Ovary (tissue), 9 donors: ENCODE measurements around the gene PLCB1. TPM values are rescaled to one million over a fixed set of nuclear protein-coding genes. Genes with fewer than 3 reads are reported as not detected.

Experiments
- DNase-seq, 5 donors: peaks; one replicate each; pipeline ENCODE4 v3.0.0-alpha.2; 2019 to 2020
- H3K27ac ChIP-seq, 2 donors: fragments of 200-600 bp; one replicate each; pipeline versions ENCODE4 v1.5.1 to v1.8.0; 2019 to 2022
- H3K27me3 ChIP-seq: fragments of 200-600 bp; one replicate; pipeline ENCODE4 v1.8.0; 2022
- H3K36me3 ChIP-seq: fragments of 200-600 bp; sonication (generic); one replicate; pipeline ENCODE4 v1.5.1; 2019
- H3K4me1 ChIP-seq: one replicate; pipeline ENCODE4 v1.8.1; 2013; ENCODE audit warnings: mild to moderate bottlenecking, moderate library complexity; ENCODE audit not compliant: insufficient read depth
- H3K4me3 ChIP-seq: fragments of 200-600 bp; sonication (generic); one replicate; pipeline ENCODE4 v1.5.1; 2017
- H3K9me3 ChIP-seq, 2 donors: fragments of 200-600 bp in 1 of 2; sonication (generic) in 1 of 2; one replicate each; pipeline versions ENCODE4 v1.5.1 to v1.8.1; 2013 to 2019; ENCODE audit warnings: mild to moderate bottlenecking in 1 of 2, moderate library complexity in 1 of 2
- CTCF ChIP-seq, 3 donors: fragments of 450-650 bp in 2 of 3; fragments of 200-600 bp in 1 of 3; IDR thresholded peaks; one replicate each; pipeline versions ENCODE4 v1.5.1 to v1.8.0; 2016 to 2022; ENCODE audit warnings: antibody characterized with exemption in 3 of 3, mild to moderate bottlenecking in 1 of 3
- EP300 ChIP-seq: sonication (generic); formaldehyde crosslinking; IDR thresholded peaks from one replicate; pipeline ENCODE4 v1.6.1; 2017; ENCODE audit warnings: antibody characterized with exemption
- POLR2A ChIP-seq: fragments of 450-650 bp; IDR thresholded peaks from one replicate; pipeline ENCODE4 v1.6.1; 2017; ENCODE audit warnings: antibody characterized with exemption, mild to moderate bottlenecking, moderate library complexity
- WGBS, 3 donors: extraction: QIAGEN DNeasy Blood & Tissue Kit in 1 of 3; methylation state at CpG; one replicate each; pipeline versions ENCODE4 v1.1.5 to v1.1.7; 2013 to 2017; 5-methylcytosine and 5-hydroxymethylcytosine counted together
- intact Hi-C, 4 donors: fragments of 100-400 bp; cut with DNase I; formaldehyde crosslinking; loops; one replicate each; pipeline versions ENCODE4 v1.11.0 to v1.15.1; 2022 to 2023
- polyA plus RNA-seq, 2 donors: library from polyadenylated mRNA; stranded (reverse); fragments of 200-250 nt in 1 of 2; fragments of 350-450 nt in 1 of 2; fragmentation: Illumina TruSeq in 1 of 2; extraction: RNeasy Lipid Tissue Mini Kit (QIAGEN cat#74804) in 1 of 2; gene quantifications; one replicate each; pipeline ENCODE4 v1.2.3, GENCODE V29; 2013 to 2014
- total RNA-seq, 7 donors: library from RNA; depleted of rRNA in 2 of 7; stranded (reverse); fragments of >200 nt in 2 of 7; fragmentation: NEBNext Ultra II Directional in 3 of 7; extraction: Animal tissue kit (Norgen Biotek cat#: 25700) in 3 of 7; gene quantifications; one replicate each; pipeline versions ENCODE4 v1.1.0 to v1.2.4, GENCODE V29; 2016 to 2023
- donor health status: DM: no; HTN: no; CAD: no; lungs with moderate emphysema.
- donor health status: DM: no; HTN: no; CAD: no.
- donor health status: Bipolar disorder and iron deficiency.
- donor health status: DM: yes; HTN: yes; CAD: no.
- donor health status: DM: no; HTN: no; CAD: no.
- donor health status: DM: yes; HTN: yes; CAD: no.

PLCB1 gene
- total and polyA plus RNA-seq, 9 donors = 2.9 to 29.5 (median 9.0) TPM

- intact Hi-C loops = no loop called here
- H3K27ac ChIP-seq = no peak overlapping the region
- no peaks in the 10 kb centered on the region for H3K9me3 ChIP-seq
- no peak for DNase-seq
- peaks cover 5% of the 10 kb centered on the region for H3K4me1 ChIP-seq
- no peak overlapping the region for H3K4me3 ChIP-seq
- H3K36me3 ChIP-seq = no peaks in the 10 kb centered on the region
- no peaks in the 10 kb centered on the region for H3K27me3 ChIP-seq
- TF ChIP-seq CTCF (IDR thresholded peaks at IDR 0.05) (no peak), POLR2A (no peak), EP300 (no peak)
- 57 to 77% (median 66%) methylated on average over 2 of the region's 2 CpGs for WGBS, 3 donors
Observed at GRCh38 chr20:8427419-8428040, 295.5 kb downstream of the PLCB1 start.

- DNase-seq = no peak
- intact Hi-C loops = no loop called here
- Histone ChIP-seq H3K27me3 (no peaks in the 10 kb centered on the region), H3K9me3 (no peaks in the 10 kb centered on the region), H3K4me1 (peaks cover 7% of the 10 kb centered on the region), H3K36me3 (no peaks in the 10 kb centered on the region), H3K27ac (no peak overlapping the region), H3K4me3 (no peak overlapping the region)
- TF ChIP-seq POLR2A (no peak), EP300 (no peak), CTCF (IDR thresholded peaks at IDR 0.05) (no peak)
- 90 to 95% (median 95%) methylated on average over 3 of the region's 3 CpGs for WGBS, 3 donors
Observed at GRCh38 chr20:8428988-8429387, 296.9 kb downstream of the PLCB1 start.

DNA sequence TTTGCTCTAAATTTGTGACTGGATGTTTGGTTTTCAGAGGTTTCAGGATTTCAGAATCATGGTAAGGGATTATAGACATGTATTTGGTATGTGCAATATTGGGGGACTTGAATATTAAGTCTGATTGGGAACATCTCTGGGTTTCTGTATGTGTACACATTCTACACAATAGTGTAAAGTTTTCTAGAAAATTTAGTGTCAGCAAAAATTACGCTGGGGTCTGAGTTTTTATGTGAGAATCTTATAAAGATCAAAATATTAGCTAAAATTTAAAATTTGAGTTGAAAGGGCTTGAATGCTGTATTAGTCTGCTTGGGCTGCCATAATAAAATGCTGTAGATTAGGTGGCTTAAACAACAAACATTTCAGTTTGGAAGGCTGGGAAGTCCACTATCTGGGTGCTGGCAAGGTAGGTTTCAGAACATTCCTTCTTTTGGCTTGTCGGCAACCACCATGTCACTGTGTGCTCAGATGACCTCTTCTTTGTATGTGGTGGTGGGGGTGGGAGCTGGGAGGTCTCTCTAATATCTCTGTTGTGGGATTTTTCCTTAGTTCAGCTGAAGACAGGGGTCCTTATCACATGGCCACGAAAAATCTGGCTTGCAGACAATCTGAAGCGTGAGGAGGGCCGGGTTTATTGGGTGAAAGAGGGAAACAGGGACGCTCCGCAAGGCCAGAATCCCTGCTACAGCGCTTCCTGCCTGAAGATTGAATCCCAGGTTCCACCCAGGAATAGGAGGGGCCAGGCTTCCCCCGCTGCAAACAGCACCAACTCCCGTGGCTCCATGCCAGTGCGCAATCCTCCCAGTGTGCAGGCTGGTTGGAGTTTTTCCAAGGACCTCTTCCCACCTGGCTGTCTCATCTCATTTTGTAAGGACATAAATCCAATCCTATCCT is 299.7 kb downstream of the PLCB1 start:
- no peak overlapping the region for H3K27ac ChIP-seq
- no peak overlapping the region for H3K4me3 ChIP-seq
- TF ChIP-seq POLR2A = no peak
- TF ChIP-seq EP300 = no peak
- no peaks in the 10 kb centered on the region for H3K36me3 ChIP-seq
- intact Hi-C loops = no loop called here
- no peaks in the 10 kb centered on the region for H3K27me3 ChIP-seq
- H3K4me1 ChIP-seq = peaks cover 7% of the 10 kb centered on the region
- no peaks in the 10 kb centered on the region for H3K9me3 ChIP-seq
- WGBS, 3 donors = 10 to 22% (median 12%) methylated on average over 11 of the region's 11 CpGs
- DNase-seq = peak; percentile 62 to 82 (median 68)

DNA sequence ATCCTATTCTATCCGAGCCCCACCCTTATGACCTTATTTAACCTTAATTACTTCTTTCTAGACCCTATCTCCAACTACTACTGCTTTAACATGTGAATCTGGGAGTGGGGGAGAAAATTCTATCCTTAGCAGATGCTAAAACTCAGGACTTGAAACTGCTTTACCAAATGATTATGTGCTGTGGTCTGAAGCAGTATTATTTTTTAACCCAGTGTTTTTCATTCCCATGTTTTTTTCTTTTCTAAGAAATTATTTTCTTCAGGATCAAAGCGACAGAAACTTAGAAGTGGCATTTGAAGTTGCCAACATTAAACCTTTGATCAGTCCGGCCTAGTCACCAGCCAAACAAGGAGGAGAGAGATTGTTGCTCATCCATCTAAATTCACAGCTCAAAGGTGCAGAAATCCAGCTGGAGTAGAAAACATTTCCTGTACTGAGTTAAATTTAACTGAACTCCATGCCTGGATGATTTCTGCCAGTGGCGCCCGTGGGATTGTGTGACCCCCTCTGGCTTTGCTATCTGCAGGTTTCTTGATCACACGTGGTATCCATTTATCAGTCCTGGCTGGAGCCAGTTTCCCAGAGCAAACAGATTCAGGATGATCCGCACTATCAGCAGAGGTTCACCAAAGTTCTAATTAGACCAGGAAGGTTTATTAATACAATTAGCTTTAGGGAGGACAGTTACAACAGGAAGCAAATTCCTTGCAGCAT is 300.5 kb downstream of the PLCB1 start:
- TF ChIP-seq POLR2A (no peak), EP300 (no peak), CTCF (IDR thresholded peaks at IDR 0.05) (no peak)
- H3K27me3 ChIP-seq = no peaks in the 10 kb centered on the region
- no peak overlapping the region for H3K4me3 ChIP-seq
- H3K4me1 ChIP-seq = peaks cover 7% of the 10 kb centered on the region
- no peak for DNase-seq
- H3K27ac ChIP-seq = no peak overlapping the region
- no peaks in the 10 kb centered on the region for H3K36me3 ChIP-seq
- no peaks in the 10 kb centered on the region for H3K9me3 ChIP-seq
- WGBS, 3 donors = 13 to 23% (median 17%) methylated on average over 7 of the region's 7 CpGs
- intact Hi-C loops = no loop called here
